Loucy (cell line): ENCODE measurements around the gene APBB2.

Source experiments
- EZH2phosphoT487 ChIP-seq: fragments of 200-600 bp; IDR thresholded peaks from 2 replicates; pipeline ENCODE4 v1.6.1; 2018; ENCODE audit warnings: antibody characterized with exemption, mild to moderate bottlenecking, moderate library complexity, borderline replicate concordance
- TF ChIP-seq, protein P1 (sequence below): fragments of 200-600 bp; sonication (generic); conservative IDR thresholded peaks from 2 replicates; pipeline ENCODE4 v1.5.1; 2014; ENCODE audit warnings: mild to moderate bottlenecking, antibody characterized with exemption, low read length

DNA sequence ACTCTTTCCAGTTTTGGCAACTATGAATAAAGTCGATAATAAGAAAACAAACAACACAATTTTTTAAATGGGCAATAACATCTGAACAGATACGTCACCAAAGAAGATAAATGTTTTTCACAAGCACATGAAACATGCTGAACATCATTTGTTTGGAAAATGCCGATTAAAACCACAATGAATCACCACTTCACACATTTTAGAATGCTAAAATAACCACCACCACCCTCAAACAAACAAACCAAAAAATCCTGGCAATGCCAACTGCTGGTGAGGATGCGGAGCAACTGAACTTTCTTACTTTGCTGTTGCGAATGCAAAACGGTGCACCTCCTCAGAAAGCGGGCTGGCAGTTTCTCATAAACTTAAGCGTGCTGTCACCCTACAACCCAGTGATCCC is 348.6 kb downstream of the APBB2 start:
- TF ChIP-seq, protein P1, sequence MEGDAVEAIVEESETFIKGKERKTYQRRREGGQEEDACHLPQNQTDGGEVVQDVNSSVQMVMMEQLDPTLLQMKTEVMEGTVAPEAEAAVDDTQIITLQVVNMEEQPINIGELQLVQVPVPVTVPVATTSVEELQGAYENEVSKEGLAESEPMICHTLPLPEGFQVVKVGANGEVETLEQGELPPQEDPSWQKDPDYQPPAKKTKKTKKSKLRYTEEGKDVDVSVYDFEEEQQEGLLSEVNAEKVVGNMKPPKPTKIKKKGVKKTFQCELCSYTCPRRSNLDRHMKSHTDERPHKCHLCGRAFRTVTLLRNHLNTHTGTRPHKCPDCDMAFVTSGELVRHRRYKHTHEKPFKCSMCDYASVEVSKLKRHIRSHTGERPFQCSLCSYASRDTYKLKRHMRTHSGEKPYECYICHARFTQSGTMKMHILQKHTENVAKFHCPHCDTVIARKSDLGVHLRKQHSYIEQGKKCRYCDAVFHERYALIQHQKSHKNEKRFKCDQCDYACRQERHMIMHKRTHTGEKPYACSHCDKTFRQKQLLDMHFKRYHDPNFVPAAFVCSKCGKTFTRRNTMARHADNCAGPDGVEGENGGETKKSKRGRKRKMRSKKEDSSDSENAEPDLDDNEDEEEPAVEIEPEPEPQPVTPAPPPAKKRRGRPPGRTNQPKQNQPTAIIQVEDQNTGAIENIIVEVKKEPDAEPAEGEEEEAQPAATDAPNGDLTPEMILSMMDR, result no peak
- no peak for TF ChIP-seq EZH2phosphoT487
